Mesothelial cell of epicardium (in vitro differentiated cells): ENCODE data around the gene FABP7. TPM values are rescaled to one million over a fixed set of nuclear protein-coding genes. Genes with fewer than 3 reads are reported as not detected.

Source experiments
- DNase-seq, 2 experiments: peaks; one replicate each; pipeline ENCODE4 v3.0.0; 2021; ENCODE audit warnings: low spot score in 2 of 2; ENCODE audit not compliant: unreplicated experiment in 2 of 2
- H3K27ac Mint-ChIP-seq: 2 replicates; pipeline ENCODE4 v1.8.0; 2021; ENCODE audit warnings: mixed read lengths
- H3K27me3 Mint-ChIP-seq: 2 replicates; pipeline ENCODE4 v1.8.0; 2021; ENCODE audit warnings: low read depth, mixed read lengths
- H3K36me3 Mint-ChIP-seq: 2 replicates; pipeline ENCODE4 v1.8.0; 2021; ENCODE audit warnings: mixed read lengths
- H3K4me1 Mint-ChIP-seq: 2 replicates; pipeline ENCODE4 v1.8.0; 2021; ENCODE audit warnings: mixed read lengths
- H3K4me3 Mint-ChIP-seq: 2 replicates; pipeline ENCODE4 v1.8.0; 2021; ENCODE audit warnings: mild to moderate bottlenecking, moderate library complexity, mixed read lengths
- H3K9me3 Mint-ChIP-seq: 2 replicates; pipeline ENCODE4 v1.8.0; 2021; ENCODE audit warnings: mixed read lengths
- total RNA-seq: library from RNA; stranded (reverse); gene quantifications from 3 replicates; pipeline ENCODE4 v1.2.1, GENCODE V29; 2021
- TF ChIP-seq, protein P1 (sequence below): fragments of 200-600 bp; sonication (generic); IDR thresholded peaks from one replicate; pipeline ENCODE4 v1.5.0; 2021; ENCODE audit warnings: antibody characterized with exemption; ENCODE audit not compliant: unreplicated experiment

FABP7 gene
- total RNA-seq, 1 donor from 2014 or later: 4.0 TPM

DNA sequence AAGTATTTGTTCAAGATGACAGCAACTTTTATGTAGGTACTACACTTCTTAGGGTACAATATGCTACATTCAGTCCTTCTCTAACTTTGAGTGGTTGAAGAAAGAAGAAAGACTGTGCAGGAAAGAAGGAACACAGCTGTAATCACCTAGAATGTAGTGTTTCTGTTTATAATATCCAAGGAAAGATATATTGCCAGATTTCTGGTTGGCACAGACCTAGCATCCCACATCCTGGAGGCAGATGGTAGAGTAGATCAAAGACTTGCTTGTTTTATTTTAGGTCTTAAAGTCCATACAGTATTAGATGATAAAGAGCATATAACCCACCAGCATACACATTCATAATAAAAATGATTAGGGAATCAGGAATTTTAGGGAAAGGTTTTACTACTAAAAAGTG, 13.3 kb upstream of the FABP7 start:
- H3K36me3 Mint-ChIP-seq: no peaks in the 10 kb centered on the region
- peaks cover 22% of the 10 kb centered on the region for H3K4me1 Mint-ChIP-seq

DNA sequence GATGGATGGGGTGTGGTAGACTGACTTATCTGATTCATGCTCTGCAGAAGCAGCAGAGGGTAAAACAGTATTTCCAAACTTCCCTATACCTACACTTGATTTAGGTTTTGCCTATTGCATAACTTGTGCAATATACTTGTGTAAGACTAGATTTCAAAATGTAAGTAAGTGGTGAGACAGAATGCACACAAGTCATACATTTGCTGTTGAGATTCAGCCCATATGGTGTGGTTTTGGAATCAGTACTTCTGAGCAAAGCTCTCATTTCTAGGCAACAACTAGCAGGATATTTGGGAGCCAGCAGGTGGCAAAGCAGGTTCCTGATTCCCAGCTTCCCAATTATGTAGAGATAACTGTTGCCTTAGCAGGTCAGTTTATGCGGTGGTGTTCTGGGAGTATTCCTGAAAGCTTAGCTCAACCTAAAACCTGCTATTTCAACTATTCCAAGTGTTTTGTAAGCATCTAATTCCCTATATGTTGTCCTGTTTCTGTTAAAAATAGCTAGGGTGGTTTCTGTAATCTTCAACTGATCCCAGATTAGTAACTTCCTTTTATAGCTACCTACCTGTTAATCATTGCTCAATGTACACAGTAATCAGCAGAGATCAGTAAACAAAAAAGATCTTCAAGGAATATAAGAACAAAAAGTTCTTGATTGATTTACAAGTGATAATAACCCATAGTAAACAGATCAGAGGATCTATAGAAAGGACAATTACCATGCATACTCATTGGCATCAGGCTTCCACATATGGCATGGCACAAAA, 8.5 kb upstream of the FABP7 start:
- Mint-ChIP-seq H3K36me3 (no peaks in the 10 kb centered on the region), H3K9me3 (peaks cover 7% of the 10 kb centered on the region), H3K27ac (peak overlapping the region; percentile 1), H3K4me1 (peaks cover 38% of the 10 kb centered on the region), H3K4me3 (no peak overlapping the region), H3K27me3 (no peaks in the 10 kb centered on the region)
- TF ChIP-seq, protein P1, sequence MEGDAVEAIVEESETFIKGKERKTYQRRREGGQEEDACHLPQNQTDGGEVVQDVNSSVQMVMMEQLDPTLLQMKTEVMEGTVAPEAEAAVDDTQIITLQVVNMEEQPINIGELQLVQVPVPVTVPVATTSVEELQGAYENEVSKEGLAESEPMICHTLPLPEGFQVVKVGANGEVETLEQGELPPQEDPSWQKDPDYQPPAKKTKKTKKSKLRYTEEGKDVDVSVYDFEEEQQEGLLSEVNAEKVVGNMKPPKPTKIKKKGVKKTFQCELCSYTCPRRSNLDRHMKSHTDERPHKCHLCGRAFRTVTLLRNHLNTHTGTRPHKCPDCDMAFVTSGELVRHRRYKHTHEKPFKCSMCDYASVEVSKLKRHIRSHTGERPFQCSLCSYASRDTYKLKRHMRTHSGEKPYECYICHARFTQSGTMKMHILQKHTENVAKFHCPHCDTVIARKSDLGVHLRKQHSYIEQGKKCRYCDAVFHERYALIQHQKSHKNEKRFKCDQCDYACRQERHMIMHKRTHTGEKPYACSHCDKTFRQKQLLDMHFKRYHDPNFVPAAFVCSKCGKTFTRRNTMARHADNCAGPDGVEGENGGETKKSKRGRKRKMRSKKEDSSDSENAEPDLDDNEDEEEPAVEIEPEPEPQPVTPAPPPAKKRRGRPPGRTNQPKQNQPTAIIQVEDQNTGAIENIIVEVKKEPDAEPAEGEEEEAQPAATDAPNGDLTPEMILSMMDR: no peak
- no peak for DNase-seq

More for the DNA sequence above, 13.3 kb upstream of the FABP7 start:
- no peak for DNase-seq
- Mint-ChIP-seq H3K9me3 (no peaks in the 10 kb centered on the region), H3K27me3 (no peaks in the 10 kb centered on the region), H3K4me3 (no peak overlapping the region), H3K27ac (no peak overlapping the region)
- TF ChIP-seq, protein P1: no peak

DNA sequence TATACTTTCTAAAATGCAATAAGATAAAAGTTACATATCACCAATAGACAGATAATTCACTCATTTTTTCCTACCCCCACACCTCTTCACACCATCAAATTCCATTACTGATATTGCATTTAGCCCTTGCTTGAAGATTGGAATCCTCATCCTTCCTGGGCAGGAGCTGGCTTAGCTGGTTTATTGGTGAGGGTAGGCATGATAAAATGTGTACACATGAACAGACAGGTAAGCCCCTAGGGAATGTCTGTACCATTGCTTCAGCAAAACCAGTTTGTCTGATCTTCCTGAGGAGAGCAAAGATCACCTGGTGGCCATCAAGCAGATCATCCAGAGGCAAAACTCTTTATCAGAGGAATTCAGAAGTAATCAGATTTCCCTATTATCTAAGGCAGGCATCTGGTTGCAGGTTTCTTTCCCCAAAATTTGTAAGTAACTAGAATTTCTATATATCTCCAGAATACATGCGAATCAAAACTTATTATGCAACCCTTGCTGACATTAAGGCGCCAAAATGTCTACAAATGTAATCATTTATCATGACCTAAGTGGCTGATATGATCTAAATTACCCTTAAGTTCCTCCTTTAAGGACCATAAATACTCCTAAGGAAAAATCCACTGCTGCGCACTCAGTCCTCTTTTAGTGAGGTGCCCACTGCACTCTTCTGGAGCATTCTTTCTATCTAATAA, 6.6 kb upstream of the FABP7 start:
- no peaks in the 10 kb centered on the region for H3K36me3 Mint-ChIP-seq
- TF ChIP-seq, protein P1: no peak
- peak overlapping the region; percentile 80 for H3K27ac Mint-ChIP-seq
- H3K4me1 Mint-ChIP-seq: peaks cover 34% of the 10 kb centered on the region
- peaks cover 10% of the 10 kb centered on the region for H3K9me3 Mint-ChIP-seq
- no peak for DNase-seq
- H3K4me3 Mint-ChIP-seq: no peak overlapping the region
- no peaks in the 10 kb centered on the region for H3K27me3 Mint-ChIP-seq

DNA sequence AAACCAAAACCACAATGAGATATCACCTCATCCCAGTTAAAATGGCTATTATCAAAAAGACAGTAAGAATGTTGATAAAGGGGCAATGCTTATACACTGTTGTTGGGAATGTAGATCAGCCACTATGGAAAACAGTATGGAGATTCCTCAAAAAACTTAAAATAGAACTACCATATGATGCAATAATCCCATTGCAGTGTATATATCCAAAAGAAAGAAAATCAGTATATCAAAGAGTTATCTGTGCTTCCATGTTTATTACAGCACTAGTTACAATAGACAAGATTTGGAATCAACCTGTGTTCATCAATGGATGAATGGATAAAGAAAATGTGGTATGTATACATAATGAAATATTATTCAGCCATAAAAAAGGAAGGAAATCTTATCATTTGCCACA, 3.5 kb upstream of the FABP7 start:
- H3K9me3 Mint-ChIP-seq: peaks cover 10% of the 10 kb centered on the region
- TF ChIP-seq, protein P1: no peak
- H3K4me1 Mint-ChIP-seq: peaks cover 43% of the 10 kb centered on the region
- H3K27ac Mint-ChIP-seq: no peak overlapping the region
- DNase-seq: no peak
- H3K4me3 Mint-ChIP-seq: no peak overlapping the region
- H3K36me3 Mint-ChIP-seq: no peaks in the 10 kb centered on the region
- no peaks in the 10 kb centered on the region for H3K27me3 Mint-ChIP-seq

DNA sequence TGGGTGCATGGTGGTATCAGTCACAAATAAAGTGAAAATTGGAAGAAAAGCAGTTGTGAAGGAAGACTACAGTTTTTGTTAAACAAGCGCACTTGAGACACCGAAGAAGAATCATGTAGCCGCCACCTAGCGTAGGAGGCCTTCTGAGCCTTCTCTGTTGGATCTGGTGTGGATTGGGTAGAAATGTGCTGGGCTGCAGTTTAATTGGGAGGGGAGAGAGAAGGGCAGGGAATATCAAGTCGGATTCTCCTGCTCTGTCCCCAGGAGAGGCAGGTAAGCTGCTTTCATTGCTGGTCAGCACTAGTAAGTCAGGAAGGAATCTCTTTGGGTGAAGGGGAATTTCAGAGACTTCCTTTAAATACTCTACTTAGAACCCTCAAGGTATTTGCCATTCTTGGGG, 1.2 kb upstream of the FABP7 start:
- peaks cover 10% of the 10 kb centered on the region for H3K9me3 Mint-ChIP-seq

More for the DNA sequence above, 1.2 kb upstream of the FABP7 start:
- Mint-ChIP-seq H3K27me3 (no peaks in the 10 kb centered on the region), H3K4me1 (peaks cover 24% of the 10 kb centered on the region), H3K4me3 (no peak overlapping the region), H3K27ac (no peak overlapping the region), H3K36me3 (no peaks in the 10 kb centered on the region)
- no peak for DNase-seq
- TF ChIP-seq, protein P1: no peak
